ENCODE measurements around the gene HFM1.

- TF ChIP-seq GATAD2B (conservative IDR thresholded peaks at IDR 0.05; ENCODE audit: low read depth) (no peak), ELK1 (IDR thresholded peaks at IDR 0.05; ENCODE audit: low read depth, low read length) (no peak), CEBPB (IDR thresholded peaks at IDR 0.05; ENCODE audit: borderline replicate concordance in 1 of 2, low read depth in 2 of 2, low read length in 2 of 2) (no peak), CHD2 (IDR thresholded peaks at IDR 0.05; ENCODE audit: borderline replicate concordance, low read depth, low read length) (no peak), ZZZ3 (IDR thresholded peaks at IDR 0.05; ENCODE audit: control insufficient read depth, insufficient read length, low read depth) (no peak), CTCF (IDR thresholded peaks at IDR 0.05 in 2 of 3, conservative IDR thresholded peaks at IDR 0.05 in 1 of 3; ENCODE audit: control insufficient read depth in 2 of 3, extremely low read depth in 1 of 3, insufficient read depth in 1 of 3, low read depth in 3 of 3, low read length in 3 of 3) (no peak), POLR2A (IDR thresholded peaks at IDR 0.05; ENCODE audit: low read depth, low read length) (no peak), POLR2AphosphoS2 (IDR thresholded peaks at IDR 0.05; ENCODE audit: low read depth, low read length) (no peak), STAT1 (conservative IDR thresholded peaks at IDR 0.05) (no peak), USF2 (IDR thresholded peaks at IDR 0.05; ENCODE audit: borderline replicate concordance, low read depth, low read length) (no peak), EZH2 (IDR thresholded peaks at IDR 0.05; ENCODE audit: borderline replicate concordance, control insufficient read depth, low read depth, low read length) (no peak), HDAC2 (IDR thresholded peaks at IDR 0.05) (no peak), CREB1 (IDR thresholded peaks at IDR 0.05; ENCODE audit: low read depth) (no peak)
Measured at GRCh38 chr1:91221017-91221416, 183.6 kb downstream of the HFM1 start.

Data from GM12878 (cell line).